SK-N-SH (cell line): ENCODE results near the gene SREBF2. TPM values are rescaled to one million over a fixed set of nuclear protein-coding genes. Genes with fewer than 3 reads are reported as not detected.

ENCODE experiments used
- CTCF ChIA-PET: fragments of 300-600, 350-600 bp; formaldehyde crosslinking; extraction: SDS; loops from one replicate; lab custom pipeline; 2021; lab: Yijun Ruan, JAX
- POLR2A ChIA-PET: fragments of 350-600 bp; sonication (Branson Sonifier 250); formaldehyde crosslinking; extraction: SDS; loops from one replicate; lab custom pipeline; 2020; ENCODE audit warnings: antibody characterized with exemption, inconsistent platforms; lab: Yijun Ruan, JAX
- DNase-seq: peaks from one replicate; pipeline ENCODE4 v3.0.0; 2012
- H2AFZ ChIP-seq: fragments of 200-600 bp; sonication (generic); 2 replicates; pipeline ENCODE4 v1.8.1; 2016; ENCODE audit warnings: antibody characterized with exemption, mild to moderate bottlenecking, low read depth
- H3F3A ChIP-seq: fragments of 200-600 bp; sonication (generic); replicated peaks from 2 replicates; pipeline ENCODE3; 2016; ENCODE audit warnings: antibody characterized with exemption, mild to moderate bottlenecking; ENCODE audit not compliant: insufficient read depth
- H3K27ac ChIP-seq, 2 experiments: fragments of 200-500 bp in 1 of 2; fragments of 200-600 bp in 1 of 2; sonication (Bioruptor generic) in 1 of 2; sonication (generic), shearing (Covaris generic) in 1 of 2; 2 replicates each; pipeline versions ENCODE4 v1.5.1 to v1.6.1; 2014 to 2016; ENCODE audit warnings: low read depth in 2 of 2, inconsistent platforms in 1 of 2, low read length in 1 of 2, mild to moderate bottlenecking in 1 of 2, mixed read lengths in 1 of 2
- H3K27me3 ChIP-seq: fragments of 200-600 bp; sonication (generic), shearing (Covaris generic); 2 replicates; pipeline ENCODE4 v1.6.1; 2016; ENCODE audit warnings: mixed run types; ENCODE audit not compliant: insufficient read depth
- H3K36me3 ChIP-seq, 2 experiments: fragments of 200-500 bp in 1 of 2; fragments of 200-600 bp in 1 of 2; sonication (Bioruptor generic) in 1 of 2; sonication (generic) in 1 of 2; replicated peaks in 1 of 2; 2 replicates each; pipeline versions ENCODE3 to v1.5.1; 2014 to 2016; ENCODE audit warnings: low read length in 1 of 2, mild to moderate bottlenecking in 1 of 2; ENCODE audit not compliant: insufficient read depth in 2 of 2, control insufficient read depth in 1 of 2
- H3K4me1 ChIP-seq, 2 experiments: fragments of 200-500 bp in 1 of 2; fragments of 200-600 bp in 1 of 2; sonication (Bioruptor generic) in 1 of 2; sonication (generic), shearing (Covaris generic) in 1 of 2; 2 replicates each; pipeline versions ENCODE4 v1.5.1 to v1.6.1; 2014 to 2016; ENCODE audit warnings: low read depth in 1 of 2, low read length in 1 of 2, mixed run types in 1 of 2; ENCODE audit not compliant: insufficient read depth in 2 of 2, control insufficient read depth in 1 of 2
- H3K4me2 ChIP-seq: fragments of 200-600 bp; sonication (generic), shearing (Covaris generic); 2 replicates; pipeline ENCODE4 v1.6.1; 2017; ENCODE audit warnings: mixed run types
- H3K4me3 ChIP-seq, 2 experiments: fragments of 200-500 bp in 1 of 2; fragments of 200-600 bp in 1 of 2; sonication (Bioruptor generic) in 1 of 2; sonication (generic), shearing (Covaris generic) in 1 of 2; 2 replicates each; pipeline versions ENCODE4 v1.5.1 to v1.8.1; 2014 to 2016; ENCODE audit warnings: low read depth in 2 of 2, inconsistent platforms in 1 of 2, low read length in 1 of 2, mild to moderate bottlenecking in 1 of 2, mixed read lengths in 1 of 2, moderate library complexity in 1 of 2
- H3K79me2 ChIP-seq: fragments of 200-600 bp; sonication (generic); 2 replicates; pipeline ENCODE4 v1.8.1; 2017; ENCODE audit warnings: mild to moderate bottlenecking; ENCODE audit not compliant: insufficient read depth
- H3K9ac ChIP-seq: fragments of 200-600 bp; sonication (generic); 2 replicates; pipeline ENCODE4 v1.6.1; 2017; ENCODE audit warnings: mixed run types
- H3K9me2 ChIP-seq: fragments of 200-600 bp; sonication (generic); 2 replicates; pipeline ENCODE4 v1.6.1; 2017; ENCODE audit warnings: mixed run types
- H3K9me3 ChIP-seq: fragments of 200-600 bp; sonication (generic); 2 replicates; pipeline ENCODE4 v1.6.1; 2017; ENCODE audit warnings: mixed run types, mild to moderate bottlenecking, moderate library complexity
- H4K20me1 ChIP-seq: fragments of 200-600 bp; sonication (generic); 2 replicates; pipeline ENCODE4 v1.6.1; 2017; ENCODE audit warnings: mild to moderate bottlenecking, mixed run types; ENCODE audit not compliant: insufficient read depth
- ELF1 ChIP-seq: IDR thresholded peaks from 2 replicates; pipeline ENCODE4 v1.4.0; 2012
- FOXJ3 ChIP-seq: sonication (generic); formaldehyde crosslinking; IDR thresholded peaks from 2 replicates; pipeline ENCODE4 v1.5.1; 2020; ENCODE audit warnings: mild to moderate bottlenecking, missing genetic modification reagents
- MXI1 ChIP-seq: IDR thresholded peaks from 2 replicates; pipeline ENCODE4 v1.6.1; 2012; ENCODE audit warnings: mild to moderate bottlenecking, low read depth, low read length, improper control_type of control experiment
- NFIC ChIP-seq: IDR thresholded peaks from 2 replicates; pipeline ENCODE4 v1.4.0; 2012; ENCODE audit warnings: borderline replicate concordance
- RAD21 ChIP-seq: IDR thresholded peaks from 2 replicates; pipeline ENCODE4 v1.6.1; 2012; ENCODE audit warnings: mild to moderate bottlenecking, low read length
- SIN3A ChIP-seq: IDR thresholded peaks from 2 replicates; pipeline ENCODE4 v1.6.1; 2012; ENCODE audit warnings: low read depth, mild to moderate bottlenecking, low read length, moderate library complexity, borderline replicate concordance
- SMC3 ChIP-seq: IDR thresholded peaks from 2 replicates; pipeline ENCODE4 v1.6.1; 2012; ENCODE audit warnings: low read depth, low read length, improper control_type of control experiment
- TEAD4 ChIP-seq: IDR thresholded peaks from 2 replicates; pipeline ENCODE4 v1.4.0; 2012; ENCODE audit warnings: mild to moderate bottlenecking, borderline replicate concordance; ENCODE audit not compliant: insufficient read depth
- WGBS: methylation state at CpG from one replicate; pipeline ENCODE4 v1.1.6; 2017; ENCODE audit warnings: low lambda C conversion rate; 5-methylcytosine and 5-hydroxymethylcytosine counted together
- polyA plus RNA-seq, 3 experiments: library from polyadenylated mRNA; depleted of rRNA; stranded (reverse); fragments of >200 nt; gene quantifications; 2 replicates each; pipeline ENCODE4 v1.2.3, GENCODE V29; 2012
- TF ChIP-seq, protein P1 (sequence below): IDR thresholded peaks from 2 replicates; pipeline ENCODE4 v1.4.0; 2012; ENCODE audit warnings: low read depth, borderline replicate concordance
- TF ChIP-seq, protein P2 (sequence below): fragments of 200-600 bp; sonication (generic); IDR thresholded peaks from 2 replicates; pipeline ENCODE4 v1.6.1; 2017; ENCODE audit warnings: antibody characterized with exemption, mild to moderate bottlenecking, moderate library complexity

SREBF2 gene
- polyA plus RNA-seq, 1 of the 3 experiments (the other 2 are of a cell fraction) = 7.5 TPM

DNA sequence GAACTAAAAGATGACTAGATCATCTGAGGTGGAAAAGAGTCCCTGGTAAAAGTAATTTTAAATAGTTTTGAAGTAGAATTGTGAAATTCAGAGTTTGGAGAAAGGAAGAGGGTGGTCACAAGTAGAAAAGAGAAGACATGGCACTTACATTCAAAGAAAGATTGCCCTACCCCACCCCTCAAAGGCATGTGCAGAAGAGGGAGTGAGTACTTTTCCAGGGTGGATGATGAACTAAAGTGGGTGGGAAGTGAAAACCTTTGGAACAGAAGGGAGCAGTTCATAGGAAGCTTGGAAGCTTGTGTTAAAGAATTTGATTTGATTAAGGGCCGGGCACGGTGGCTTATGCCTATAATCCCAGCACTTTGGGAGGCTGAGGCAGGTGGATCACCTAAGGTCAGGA, 23.6 kb downstream of the SREBF2 start:
- Histone ChIP-seq H3K4me3 (no peak overlapping the region), H3F3A (peaks cover 5% of the 10 kb centered on the region), H4K20me1 (no peaks in the 10 kb centered on the region), H3K79me2 (peaks cover 3% of the 10 kb centered on the region; the same call in 1 of the 2 replicates), H3K4me1 (peaks cover 0 to 5% of the 10 kb centered on the region in 2 experiments; a peak in 1 of 4 replicates), H3K9me2 (no peaks in the 10 kb centered on the region), H3K9ac (no peak overlapping the region), H3K4me2 (no peak overlapping the region), H3K9me3 (no peaks in the 10 kb centered on the region), H3K36me3 (no peaks in the 10 kb centered on the region), H3K27me3 (no peaks in the 10 kb centered on the region), H2AFZ (no peak overlapping the region), H3K27ac (no peak overlapping the region)
- no CpG with 5 or more reads among the region's 2 CpGs for WGBS
- TF ChIP-seq, protein P1, sequence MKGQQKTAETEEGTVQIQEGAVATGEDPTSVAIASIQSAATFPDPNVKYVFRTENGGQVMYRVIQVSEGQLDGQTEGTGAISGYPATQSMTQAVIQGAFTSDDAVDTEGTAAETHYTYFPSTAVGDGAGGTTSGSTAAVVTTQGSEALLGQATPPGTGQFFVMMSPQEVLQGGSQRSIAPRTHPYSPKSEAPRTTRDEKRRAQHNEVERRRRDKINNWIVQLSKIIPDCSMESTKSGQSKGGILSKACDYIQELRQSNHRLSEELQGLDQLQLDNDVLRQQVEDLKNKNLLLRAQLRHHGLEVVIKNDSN = no peak
- no peak for TF ChIP-seq NFIC
- TF ChIP-seq FOXJ3 (CRISPR knock-in tag) = no peak
- no peak for TF ChIP-seq SIN3A
- no peak for TF ChIP-seq RAD21
- no peak for TF ChIP-seq MXI1
- POLR2A ChIA-PET = no interaction called here
- CTCF ChIA-PET = interaction anchor here (0.9 to 1.2 kb wide), 2 partner anchors 9 to 110 kb away, joined by 3 to 4 read pairs; no protein-coding TSS in a partner anchor
- no peak for DNase-seq

DNA sequence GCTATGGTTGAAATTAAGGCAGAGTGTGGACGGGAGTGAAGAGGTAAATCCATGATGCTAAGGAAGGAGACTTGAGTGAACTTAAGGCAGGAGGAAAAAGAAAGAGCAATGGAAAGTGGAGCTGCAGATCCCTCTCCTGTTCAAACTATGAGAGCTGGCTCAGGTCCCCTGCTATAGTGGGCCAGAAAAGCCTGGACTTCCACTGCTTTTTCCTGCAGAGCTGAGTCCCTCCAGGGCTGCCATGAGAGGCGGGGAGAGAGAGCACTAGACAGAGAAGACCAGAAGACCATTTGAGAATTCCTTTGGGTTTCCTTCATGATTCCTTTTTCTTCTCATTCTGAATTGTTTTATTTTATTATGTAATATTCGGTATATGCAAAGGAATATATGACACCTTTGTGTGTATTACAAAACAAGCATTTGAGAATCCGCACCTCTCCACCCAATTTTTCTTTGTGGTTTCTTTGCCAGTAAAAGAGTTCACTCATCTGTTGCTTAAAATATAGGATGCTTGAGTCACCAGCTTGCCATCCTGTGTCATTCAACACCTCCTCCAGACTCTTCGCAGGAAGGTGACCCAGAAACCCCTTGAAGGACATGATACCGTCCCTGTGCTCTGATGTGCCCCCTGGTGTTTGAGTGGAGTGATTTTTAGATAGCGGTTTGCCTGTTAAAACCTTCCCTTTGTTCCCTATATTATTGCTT, 24.4 kb downstream of the SREBF2 start:
- no peaks in the 10 kb centered on the region for H3K27me3 ChIP-seq
- no peak overlapping the region for H3K4me2 ChIP-seq
- 58% methylated on average over 7 of the region's 7 CpGs for WGBS
- H3K4me3 ChIP-seq = no peak overlapping the region
- no peak overlapping the region for H3K9ac ChIP-seq
- H2AFZ ChIP-seq = no peak overlapping the region
- no peaks in the 10 kb centered on the region for H3K9me2 ChIP-seq
- H3K79me2 ChIP-seq = peaks cover 3% of the 10 kb centered on the region; the same call in 1 of the 2 replicates
- H3K4me1 ChIP-seq = peaks cover 0 to 5% of the 10 kb centered on the region in 2 experiments; a peak in 1 of 4 replicates
- ChIA-PET POLR2A (no interaction called here), CTCF (interaction anchor here (0.8 to 1.6 kb wide), 4 partner anchors 10 to 160 kb away, joined by 3 to 5 read pairs (median 4); partner anchors contain the start of gene CCDC134)
- H3K36me3 ChIP-seq = no peaks in the 10 kb centered on the region
- H3K9me3 ChIP-seq = no peaks in the 10 kb centered on the region
- TF ChIP-seq, protein P2, sequence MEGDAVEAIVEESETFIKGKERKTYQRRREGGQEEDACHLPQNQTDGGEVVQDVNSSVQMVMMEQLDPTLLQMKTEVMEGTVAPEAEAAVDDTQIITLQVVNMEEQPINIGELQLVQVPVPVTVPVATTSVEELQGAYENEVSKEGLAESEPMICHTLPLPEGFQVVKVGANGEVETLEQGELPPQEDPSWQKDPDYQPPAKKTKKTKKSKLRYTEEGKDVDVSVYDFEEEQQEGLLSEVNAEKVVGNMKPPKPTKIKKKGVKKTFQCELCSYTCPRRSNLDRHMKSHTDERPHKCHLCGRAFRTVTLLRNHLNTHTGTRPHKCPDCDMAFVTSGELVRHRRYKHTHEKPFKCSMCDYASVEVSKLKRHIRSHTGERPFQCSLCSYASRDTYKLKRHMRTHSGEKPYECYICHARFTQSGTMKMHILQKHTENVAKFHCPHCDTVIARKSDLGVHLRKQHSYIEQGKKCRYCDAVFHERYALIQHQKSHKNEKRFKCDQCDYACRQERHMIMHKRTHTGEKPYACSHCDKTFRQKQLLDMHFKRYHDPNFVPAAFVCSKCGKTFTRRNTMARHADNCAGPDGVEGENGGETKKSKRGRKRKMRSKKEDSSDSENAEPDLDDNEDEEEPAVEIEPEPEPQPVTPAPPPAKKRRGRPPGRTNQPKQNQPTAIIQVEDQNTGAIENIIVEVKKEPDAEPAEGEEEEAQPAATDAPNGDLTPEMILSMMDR = peak; percentile 52
- TF ChIP-seq RAD21 = peak; percentile 35; the same call in 1 of the 2 replicates
- TF ChIP-seq ELF1 = no peak
- peak; percentile 27; the same call in 1 of the 2 replicates for TF ChIP-seq SMC3
- no peak for TF ChIP-seq TEAD4
- peaks cover 5% of the 10 kb centered on the region for H3F3A ChIP-seq
- DNase-seq = peak; percentile 46
- no peaks in the 10 kb centered on the region for H4K20me1 ChIP-seq
- no peak overlapping the region for H3K27ac ChIP-seq
